SH-SY5Y (cell line): ENCODE results near the gene STK32A.

Experiments used
- GATA2 ChIP-seq: IDR thresholded peaks from 2 replicates; pipeline ENCODE4 v1.6.1; 2011; ENCODE audit warnings: mild to moderate bottlenecking, low read depth, low read length
- GATA3 ChIP-seq: IDR thresholded peaks from 2 replicates; pipeline ENCODE4 v1.6.1; 2011; ENCODE audit warnings: low read depth, mild to moderate bottlenecking, low read length, moderate library complexity

STK32A gene

GRCh38 chr5:147349241-147349640, 114.4 kb downstream of the STK32A start:
- TF ChIP-seq GATA2 (no peak), GATA3 (no peak)

GRCh38 chr5:147359101-147359500, 124.3 kb downstream of the STK32A start:
- no peak for TF ChIP-seq GATA2
- TF ChIP-seq GATA3 = no peak

- no peak for TF ChIP-seq GATA3
- no peak for TF ChIP-seq GATA2
Measured at GRCh38 chr5:147359581-147359980, 124.8 kb downstream of the STK32A start.

GRCh38 chr5:147360816-147361215, 126.0 kb downstream of the STK32A start:
- TF ChIP-seq GATA2 (no peak), GATA3 (no peak)

- TF ChIP-seq GATA3 (no peak), GATA2 (no peak)
Measured at GRCh38 chr5:147361441-147362175, 126.8 kb downstream of the STK32A start.

GRCh38 chr5:147369742-147370374, 135.0 kb downstream of the STK32A start:
- TF ChIP-seq GATA3 (no peak), GATA2 (no peak)

- TF ChIP-seq GATA2 (no peak), GATA3 (no peak)
Measured at GRCh38 chr5:147371290-147371689, 136.5 kb downstream of the STK32A start.

- no peak for TF ChIP-seq GATA3
- no peak for TF ChIP-seq GATA2
Measured at GRCh38 chr5:147372191-147372590, 137.4 kb downstream of the STK32A start.

- TF ChIP-seq GATA3 (no peak), GATA2 (no peak)
Measured at GRCh38 chr5:147373328-147373727, 138.5 kb downstream of the STK32A start.

- TF ChIP-seq GATA2 (no peak), GATA3 (no peak)
Measured at GRCh38 chr5:147375151-147375550, 140.3 kb downstream of the STK32A start.

- TF ChIP-seq GATA3 = no peak
Measured at GRCh38 chr5:147377682-147378081, 142.9 kb downstream of the STK32A start.

- TF ChIP-seq GATA2 (no peak), GATA3 (no peak)
Measured at GRCh38 chr5:147381555-147381954, 146.7 kb downstream of the STK32A start.

- TF ChIP-seq GATA3 (no peak), GATA2 (no peak)
Measured at GRCh38 chr5:147382776-147383175, 147.9 kb downstream of the STK32A start.

GRCh38 chr5:147384346-147385193, 149.7 kb downstream of the STK32A start:
- peak; percentile 94 for TF ChIP-seq GATA2
- peak; percentile 87 for TF ChIP-seq GATA3
